ENCODE measurements around the gene EIF3D.
A peak's percentile ranks its signal among the peaks of the same experiment; 100 is the strongest.

The EIF3D gene

GRCh38 chr22:36528795-36529751 is at the start of gene EIF3D:
TSS of gene EIF3D (minus strand) at chr22:36529166. CDS start at chr22:36526121, 3,045 bp downstream.
- DNase-seq = peak; percentile 100

- no peak for DNase-seq
Observed at GRCh38 chr22:36578619-36579018, 49.7 kb upstream of the EIF3D start.

- no peak for DNase-seq
Observed at GRCh38 chr22:36577019-36577418, 48.1 kb upstream of the EIF3D start.

GRCh38 chr22:36574728-36575127 is 45.8 kb upstream of the EIF3D start:
- DNase-seq = no peak

- no peak for DNase-seq
Observed at GRCh38 chr22:36573815-36574363, 44.9 kb upstream of the EIF3D start.

GRCh38 chr22:36571991-36572390 is 43.0 kb upstream of the EIF3D start:
- DNase-seq = no peak

GRCh38 chr22:36569999-36570398 is 41.0 kb upstream of the EIF3D start:
- peak; percentile 3 for DNase-seq

- DNase-seq = no peak
Observed at GRCh38 chr22:36568846-36569245, 39.9 kb upstream of the EIF3D start.

GRCh38 chr22:36566720-36567119 is 37.8 kb upstream of the EIF3D start:
- no peak for DNase-seq

- DNase-seq = no peak
Observed at GRCh38 chr22:36565686-36566085, 36.7 kb upstream of the EIF3D start.

GRCh38 chr22:36565159-36565507 is 36.2 kb upstream of the EIF3D start:
- DNase-seq = no peak

GRCh38 chr22:36564422-36565158 is 35.6 kb upstream of the EIF3D start:
- no peak for DNase-seq

- no peak for DNase-seq
Observed at GRCh38 chr22:36563898-36564297, 34.9 kb upstream of the EIF3D start.

- DNase-seq = no peak
Observed at GRCh38 chr22:36563444-36563843, 34.5 kb upstream of the EIF3D start.

GRCh38 chr22:36563001-36563400 is 34.0 kb upstream of the EIF3D start:
- no peak for DNase-seq

GRCh38 chr22:36562261-36562835 is 33.4 kb upstream of the EIF3D start:
- DNase-seq = peak; percentile 31

- DNase-seq = no peak
Observed at GRCh38 chr22:36561291-36561811, 32.4 kb upstream of the EIF3D start.

- DNase-seq = no peak
Observed at GRCh38 chr22:36560001-36560400, 31.0 kb upstream of the EIF3D start.

- DNase-seq = no peak
Observed at GRCh38 chr22:36554098-36554497, 25.1 kb upstream of the EIF3D start.

- peak; percentile 63 for DNase-seq
Observed at GRCh38 chr22:36552289-36552688, 23.3 kb upstream of the EIF3D start.

GRCh38 chr22:36550701-36551495 is 21.9 kb upstream of the EIF3D start:
- DNase-seq = no peak

- DNase-seq = no peak
Observed at GRCh38 chr22:36549033-36549432, 20.1 kb upstream of the EIF3D start.
